Measurements from ENCODE around the gene C21orf91. TPM values are rescaled to one million over a fixed set of nuclear protein-coding genes. Genes with fewer than 3 reads are reported as not detected.

Gene C21orf91
- total and polyA plus RNA-seq, 4 donors: 1.8 to 7.2 (median 4.4) TPM

- Histone ChIP-seq H3K27me3 (ENCODE audit: control insufficient read depth in 4 of 4, insufficient read depth in 4 of 4, low read length in 3 of 4) (no peaks in the 10 kb centered on the region), H3K4me3 (ENCODE audit: low read depth in 1 of 3, low read length in 3 of 3) (no peak overlapping the region), H3K9me3 (ENCODE audit: control insufficient read depth in 4 of 4, low read length in 3 of 4) (peaks cover 0 to 8% (median 0%) of the 10 kb centered on the region in 4 donors), H3K9ac (ENCODE audit: low read depth in 1 of 2, low read length in 2 of 2) (no peak overlapping the region), H3K36me3 (ENCODE audit: control insufficient read depth in 4 of 4, insufficient read depth in 3 of 4, low read depth in 1 of 4, low read length in 3 of 4) (peaks cover 2 to 16% (median 10%) of the 10 kb centered on the region in 4 donors), H3K27ac (ENCODE audit: low read depth in 1 of 2, low read length in 2 of 2) (no peak overlapping the region), H3K4me1 (ENCODE audit: control insufficient read depth in 4 of 4, insufficient read depth in 4 of 4, low read length in 3 of 4) (no peaks in the 10 kb centered on the region)
- TF ChIP-seq RAD21 (IDR thresholded peaks at IDR 0.05) (no peak), EGR1 (IDR thresholded peaks at IDR 0.05; ENCODE audit: low read depth in 2 of 2) (no peak), GABPA (IDR thresholded peaks at IDR 0.05 in 1 of 2, conservative IDR thresholded peaks at IDR 0.05 in 1 of 2) (no peak), YY1 (IDR thresholded peaks at IDR 0.05) (no peak), JUND (IDR thresholded peaks at IDR 0.05) (no peak), SP1 (IDR thresholded peaks at IDR 0.05) (no peak), ATF3 (IDR thresholded peaks at IDR 0.05) (no peak), NR2F2 (IDR thresholded peaks at IDR 0.05) (no peak), CTCF (IDR thresholded peaks at IDR 0.05; ENCODE audit: low read depth, low read length, missing input control) (no peak), HNF4A (conservative IDR thresholded peaks at IDR 0.05) (no peak), FOXA1 (IDR thresholded peaks at IDR 0.05) (no peak), MAX (IDR thresholded peaks at IDR 0.05) (no peak), TAF1 (conservative IDR thresholded peaks at IDR 0.05) (no peak), FOXA2 (IDR thresholded peaks at IDR 0.05) (no peak), ZBTB33 (IDR thresholded peaks at IDR 0.05) (no peak)
- DNase-seq (ENCODE audit: low spot score): no peak
- WGBS: 92% methylated on average over 1 of the region's 1 CpG
Measured at GRCh38 chr21:17782051-17782450, 37.1 kb downstream of the C21orf91 start.

- Histone ChIP-seq H3K27me3 (ENCODE audit: control insufficient read depth in 4 of 4, insufficient read depth in 4 of 4, low read length in 3 of 4) (no peaks in the 10 kb centered on the region), H3K4me3 (ENCODE audit: low read depth in 1 of 3, low read length in 3 of 3) (no peak overlapping the region), H3K9me3 (ENCODE audit: control insufficient read depth in 4 of 4, low read length in 3 of 4) (peaks cover 0 to 8% (median 0%) of the 10 kb centered on the region in 4 donors), H3K4me1 (ENCODE audit: control insufficient read depth in 4 of 4, insufficient read depth in 4 of 4, low read length in 3 of 4) (no peaks in the 10 kb centered on the region), H3K36me3 (ENCODE audit: control insufficient read depth in 4 of 4, insufficient read depth in 3 of 4, low read depth in 1 of 4, low read length in 3 of 4) (peaks cover 2 to 11% (median 5%) of the 10 kb centered on the region in 4 donors), H3K27ac (ENCODE audit: low read depth in 1 of 2, low read length in 2 of 2) (no peak overlapping the region), H3K9ac (ENCODE audit: low read depth in 1 of 2, low read length in 2 of 2) (no peak overlapping the region)
- no peak for DNase-seq (ENCODE audit: low spot score)
- WGBS: 88% methylated on average over 5 of the region's 5 CpGs
- TF ChIP-seq NR2F2 (IDR thresholded peaks at IDR 0.05) (no peak), RAD21 (IDR thresholded peaks at IDR 0.05) (no peak), EGR1 (IDR thresholded peaks at IDR 0.05; ENCODE audit: low read depth in 2 of 2) (no peak), JUND (IDR thresholded peaks at IDR 0.05) (no peak), YY1 (IDR thresholded peaks at IDR 0.05) (no peak), RXRA (IDR thresholded peaks at IDR 0.05) (no peak), HNF4G (IDR thresholded peaks at IDR 0.05) (no peak), ATF3 (IDR thresholded peaks at IDR 0.05) (no peak), CTCF (IDR thresholded peaks at IDR 0.05; ENCODE audit: low read depth, low read length, missing input control) (no peak), SP1 (IDR thresholded peaks at IDR 0.05) (no peak), FOXA1 (IDR thresholded peaks at IDR 0.05) (no peak), GABPA (IDR thresholded peaks at IDR 0.05 in 1 of 2, conservative IDR thresholded peaks at IDR 0.05 in 1 of 2) (no peak), REST (IDR thresholded peaks at IDR 0.05) (no peak), ZBTB33 (IDR thresholded peaks at IDR 0.05) (no peak), TAF1 (conservative IDR thresholded peaks at IDR 0.05) (no peak), HNF4A (conservative IDR thresholded peaks at IDR 0.05) (no peak), MAX (IDR thresholded peaks at IDR 0.05) (no peak)
Measured at GRCh38 chr21:17781524-17781923, 37.6 kb downstream of the C21orf91 start.

Measured in liver (tissue), 9 donors.